GM18520 (cell line): ENCODE results near the gene SDK1.

Experiments
- ATAC-seq: cut with Tn5 transposase; IDR thresholded peaks from one replicate; pipeline ENCODE4 v1.9.1; 2021; ENCODE audit not compliant: unreplicated experiment

SDK1 gene

GRCh38 chr7:3453398-3453797 is 152.3 kb downstream of the SDK1 start:
- ATAC-seq: no peak

- ATAC-seq: no peak
Observed at GRCh38 chr7:3455806-3456595, 154.9 kb downstream of the SDK1 start.

GRCh38 chr7:3459111-3459510 is 158.1 kb downstream of the SDK1 start:
- ATAC-seq: no peak

GRCh38 chr7:3461923-3462322 is 160.9 kb downstream of the SDK1 start:
- no peak for ATAC-seq

GRCh38 chr7:3463696-3464095 is 162.6 kb downstream of the SDK1 start:
- ATAC-seq: no peak

- no peak for ATAC-seq
Observed at GRCh38 chr7:3464900-3465622, 164.0 kb downstream of the SDK1 start.

- ATAC-seq: no peak
Observed at GRCh38 chr7:3466261-3466660, 165.2 kb downstream of the SDK1 start.

- ATAC-seq: no peak
Observed at GRCh38 chr7:3469641-3470040, 168.6 kb downstream of the SDK1 start.

GRCh38 chr7:3480197-3480596 is 179.1 kb downstream of the SDK1 start:
- ATAC-seq: no peak

- ATAC-seq: no peak
Observed at GRCh38 chr7:3481435-3481834, 180.4 kb downstream of the SDK1 start.

- no peak for ATAC-seq
Observed at GRCh38 chr7:3482147-3482921, 181.3 kb downstream of the SDK1 start.

GRCh38 chr7:3486841-3487240 is 185.8 kb downstream of the SDK1 start:
- no peak for ATAC-seq

GRCh38 chr7:3488829-3489228 is 187.8 kb downstream of the SDK1 start:
- ATAC-seq: no peak

GRCh38 chr7:3493499-3493898 is 192.4 kb downstream of the SDK1 start:
- ATAC-seq: no peak

GRCh38 chr7:3494947-3495346 is 193.9 kb downstream of the SDK1 start:
- no peak for ATAC-seq

GRCh38 chr7:3495530-3495929 is 194.5 kb downstream of the SDK1 start:
- ATAC-seq: no peak

- ATAC-seq: no peak
Observed at GRCh38 chr7:3495954-3496353, 194.9 kb downstream of the SDK1 start.

- ATAC-seq: no peak
Observed at GRCh38 chr7:3497796-3498195, 196.7 kb downstream of the SDK1 start.

- ATAC-seq: no peak
Observed at GRCh38 chr7:3501671-3502070, 200.6 kb downstream of the SDK1 start.

GRCh38 chr7:3504384-3504783 is 203.3 kb downstream of the SDK1 start:
- ATAC-seq: no peak

GRCh38 chr7:3510101-3511020 is 209.3 kb downstream of the SDK1 start:
- no peak for ATAC-seq
